B cell (primary cell): Measurements from ENCODE around the gene NELL2. TPM values are rescaled to one million over a fixed set of nuclear protein-coding genes. Genes with fewer than 3 reads are reported as not detected.
"Not testable (repeated sequence)": the region's sequence is repeated elsewhere in the genome, so short reads cannot be mapped to it uniquely, and the experiment has no call there.

Experiments used
- ATAC-seq: fragments of 200-7000 bp; cut with Tn5 transposase; one replicate; pipeline ENCODE4 v1.10.0; 2021; ENCODE audit warnings: low read depth, mild to moderate bottlenecking, moderate number of reproducible peaks, moderate library complexity
- CTCF ChIA-PET: fragments of 350-600 bp; sonication (Branson Sonifier 250); formaldehyde crosslinking; loops from one replicate; lab custom pipeline; 2021; ENCODE audit warnings: antibody characterized with exemption, inconsistent platforms; lab: Charles Lee
- POLR2A ChIA-PET: fragments of 350-600 bp; sonication (Branson Sonifier 250); formaldehyde crosslinking; loops from one replicate; lab custom pipeline; 2021; ENCODE audit warnings: antibody characterized with exemption; lab: Charles Lee
- DNase-seq: peaks from one replicate; pipeline ENCODE4 v3.0.0; 2013
- H2AFZ ChIP-seq: 2 replicates; pipeline ENCODE4 v1.6.1; 2012; ENCODE audit warnings: mild to moderate bottlenecking, low read depth, low read length; ENCODE audit not compliant: insufficient read depth, poor library complexity, severe bottlenecking
- H3K27ac ChIP-seq, 2 donors: 1 replicate in 1 of 2; 2 replicates in 1 of 2; pipeline ENCODE4 v1.5.1; 2012 to 2013; ENCODE audit warnings: low read length in 2 of 2, mild to moderate bottlenecking in 2 of 2, moderate library complexity in 1 of 2
- H3K27me3 ChIP-seq, 4 experiments: fragments of 200-600 bp in 1 of 4; sonication (generic) in 1 of 4; replicated peaks in 1 of 4; 1 replicate in 2 of 4; 2 replicates in 2 of 4; pipeline versions ENCODE4 v1.6.1 to v1.7.0; 2013 to 2016; ENCODE audit warnings: low read length in 3 of 4, mild to moderate bottlenecking in 2 of 4, mixed read lengths in 1 of 4, moderate library complexity in 1 of 4; ENCODE audit not compliant: insufficient read depth in 4 of 4, control insufficient read depth in 3 of 4; ENCODE audit errors: control extremely low read depth in 1 of 4
- H3K36me3 ChIP-seq, 2 experiments: replicated peaks in 1 of 2; 1 replicate in 1 of 2; 2 replicates in 1 of 2; pipeline versions ENCODE4 v1.6.1 to v1.7.1; 2013; ENCODE audit warnings: low read length in 1 of 2; ENCODE audit not compliant: insufficient read depth in 2 of 2, control insufficient read depth in 1 of 2; ENCODE audit errors: control extremely low read depth in 1 of 2, extremely low read depth in 1 of 2
- H3K4me1 ChIP-seq, 2 donors: fragments of 200-600 bp in 1 of 2; sonication (generic) in 1 of 2; 1 replicate in 1 of 2; 2 replicates in 1 of 2; pipeline versions ENCODE4 v1.5.1 to v1.6.1; 2013 to 2017; ENCODE audit warnings: low read length in 2 of 2; ENCODE audit not compliant: control insufficient read depth in 2 of 2, insufficient read depth in 2 of 2
- H3K4me2 ChIP-seq: replicated peaks from 2 replicates; pipeline ENCODE3; 2012; ENCODE audit warnings: mild to moderate bottlenecking, low read depth, low read length; ENCODE audit not compliant: poor library complexity, severe bottlenecking
- H3K4me3 ChIP-seq, 5 experiments: fragments of 200-600 bp in 1 of 5; sonication (generic) in 1 of 5; 1 replicate in 3 of 5; 2 replicates in 2 of 5; pipeline versions ENCODE4 v1.5.1 to v1.7.0; 2011 to 2016; ENCODE audit warnings: low read length in 4 of 5, mild to moderate bottlenecking in 4 of 5, low read depth in 2 of 5, control low read depth in 1 of 5, moderate library complexity in 1 of 5; ENCODE audit not compliant: insufficient read depth in 1 of 5; ENCODE audit errors: control extremely low read depth in 1 of 5, extremely low read depth in 1 of 5
- H3K79me2 ChIP-seq: fragments of 200-600 bp; sonication (generic); one replicate; pipeline ENCODE4 v1.6.0; 2016; ENCODE audit warnings: low read length; ENCODE audit not compliant: control insufficient read depth, insufficient read depth
- H3K9ac ChIP-seq: fragments of 200-600 bp; sonication (generic); 2 replicates; pipeline ENCODE4 v1.6.1; 2017; ENCODE audit warnings: mild to moderate bottlenecking, low read length, moderate library complexity
- H3K9me3 ChIP-seq, 3 donors: one replicate each; pipeline versions ENCODE4 v1.6.1 to v1.7.1; 2013; ENCODE audit warnings: low read length in 2 of 3; ENCODE audit not compliant: control insufficient read depth in 2 of 3, insufficient read depth in 1 of 3; ENCODE audit errors: control extremely low read depth in 1 of 3
- H4K20me1 ChIP-seq: 2 replicates; pipeline ENCODE4 v1.6.0; 2012; ENCODE audit warnings: mild to moderate bottlenecking, low read length; ENCODE audit not compliant: insufficient read depth, control insufficient read depth, poor library complexity, severe bottlenecking
- H3K27ac Mint-ChIP-seq: one replicate; pipeline ENCODE4 v1.8.0; 2021; ENCODE audit warnings: mixed read lengths
- H3K27me3 Mint-ChIP-seq: one replicate; pipeline ENCODE4 v1.8.0; 2021; ENCODE audit warnings: mixed read lengths
- H3K4me1 Mint-ChIP-seq: one replicate; pipeline ENCODE4 v1.8.0; 2021; ENCODE audit warnings: mixed read lengths
- H3K4me3 Mint-ChIP-seq: one replicate; pipeline ENCODE4 v1.8.0; 2021; ENCODE audit warnings: mixed read lengths
- H3K9me3 Mint-ChIP-seq: one replicate; pipeline ENCODE4 v1.8.0; 2022; ENCODE audit warnings: mixed read lengths; ENCODE audit not compliant: insufficient read depth
- EZH2 ChIP-seq: IDR thresholded peaks from 2 replicates; pipeline ENCODE4 v1.6.1; 2012; ENCODE audit warnings: borderline replicate concordance, low read depth, mild to moderate bottlenecking, moderate library complexity, low read length; ENCODE audit not compliant: insufficient read depth, poor library complexity, severe bottlenecking
- WGBS: methylation state at CpG from one replicate; pipeline ENCODE4 v1.1.5; 2013; ENCODE audit warnings: missing lambda C conversion rate; ENCODE audit not compliant: insufficient coverage; 5-methylcytosine and 5-hydroxymethylcytosine counted together
- intact Hi-C: fragments of 100-400 bp; cut with micrococcal nuclease; formaldehyde crosslinking; loops from one replicate; pipeline ENCODE4 v1.10.0; 2022
- polyA plus RNA-seq: library from polyadenylated mRNA; depleted of rRNA; stranded (reverse); fragments of >200 nt; gene quantifications from 2 replicates; pipeline ENCODE4 v1.2.3, GENCODE V29; 2012
- total RNA-seq, 2 donors: library from RNA; stranded (reverse); fragments of 120-200 nt in 1 of 2; gene quantifications; 1 replicate in 1 of 2; 2 replicates in 1 of 2; pipeline versions ENCODE4 v1.2.3 to v1.2.4, GENCODE V29; 2013 to 2022
- TF ChIP-seq, protein P1 (sequence below): fragments of 200-600 bp; IDR thresholded peaks from one replicate; pipeline ENCODE4 v1.8.0; 2022; ENCODE audit warnings: antibody characterized with exemption, mild to moderate bottlenecking

Gene NELL2
- total and polyA plus RNA-seq, 2 donors (not counting 1 experiment from before 2014, with no cell fraction given) = 0.22 TPM; not detected in 1

DNA sequence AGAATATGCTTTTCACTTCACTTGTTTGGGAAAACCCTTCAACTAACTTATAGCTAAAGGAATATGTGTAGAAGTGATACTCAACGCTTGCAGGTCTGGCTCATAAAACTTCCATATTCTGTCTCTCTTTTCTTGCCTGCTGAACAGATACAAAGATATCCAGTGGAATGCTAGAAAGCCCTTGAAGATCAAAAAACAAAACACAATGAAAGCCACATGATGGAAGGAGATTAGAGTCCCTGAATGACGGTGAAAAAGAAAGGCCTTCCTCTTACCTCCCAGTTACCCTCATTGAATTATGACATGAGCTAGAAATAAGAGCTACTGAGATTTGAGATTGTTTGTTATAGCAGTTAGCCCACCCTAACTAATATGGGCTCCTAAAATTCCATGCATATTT lies 28.2 kb upstream of the NELL2 start:
- Mint-ChIP-seq H3K4me1 (no peaks in the 10 kb centered on the region), H3K27ac (no peak overlapping the region), H3K9me3 (peaks cover 3% of the 10 kb centered on the region), H3K4me3 (no peak overlapping the region), H3K27me3 (peaks cover 14% of the 10 kb centered on the region)
- TF ChIP-seq, protein P1, sequence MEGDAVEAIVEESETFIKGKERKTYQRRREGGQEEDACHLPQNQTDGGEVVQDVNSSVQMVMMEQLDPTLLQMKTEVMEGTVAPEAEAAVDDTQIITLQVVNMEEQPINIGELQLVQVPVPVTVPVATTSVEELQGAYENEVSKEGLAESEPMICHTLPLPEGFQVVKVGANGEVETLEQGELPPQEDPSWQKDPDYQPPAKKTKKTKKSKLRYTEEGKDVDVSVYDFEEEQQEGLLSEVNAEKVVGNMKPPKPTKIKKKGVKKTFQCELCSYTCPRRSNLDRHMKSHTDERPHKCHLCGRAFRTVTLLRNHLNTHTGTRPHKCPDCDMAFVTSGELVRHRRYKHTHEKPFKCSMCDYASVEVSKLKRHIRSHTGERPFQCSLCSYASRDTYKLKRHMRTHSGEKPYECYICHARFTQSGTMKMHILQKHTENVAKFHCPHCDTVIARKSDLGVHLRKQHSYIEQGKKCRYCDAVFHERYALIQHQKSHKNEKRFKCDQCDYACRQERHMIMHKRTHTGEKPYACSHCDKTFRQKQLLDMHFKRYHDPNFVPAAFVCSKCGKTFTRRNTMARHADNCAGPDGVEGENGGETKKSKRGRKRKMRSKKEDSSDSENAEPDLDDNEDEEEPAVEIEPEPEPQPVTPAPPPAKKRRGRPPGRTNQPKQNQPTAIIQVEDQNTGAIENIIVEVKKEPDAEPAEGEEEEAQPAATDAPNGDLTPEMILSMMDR = no peak
- no peak for TF ChIP-seq EZH2
- ChIA-PET POLR2A (no interaction called here), CTCF (interaction anchor here (1.0 kb wide), 1 partner anchor 44 kb away, joined by 3 read pairs; no protein-coding TSS in a partner anchor)
- H3K4me2 ChIP-seq = no peak overlapping the region
- no peaks in the 10 kb centered on the region for H4K20me1 ChIP-seq
- no peak overlapping the region for H3K27ac ChIP-seq
- H3K4me1 ChIP-seq = no peaks in the 10 kb centered on the region
- H3K36me3 ChIP-seq = no peaks in the 10 kb centered on the region
- ATAC-seq = no peak
- no peak overlapping the region for H3K4me3 ChIP-seq
- H3K27me3 ChIP-seq = no peaks in the 10 kb centered on the region
- intact Hi-C loops = no loop called here
- no CpG with 5 or more reads among the region's 2 CpGs for WGBS
- H2AFZ ChIP-seq = no peak overlapping the region
- no peak overlapping the region for H3K9ac ChIP-seq
- H3K9me3 ChIP-seq = no peaks in the 10 kb centered on the region
- DNase-seq = no peak
- no peaks in the 10 kb centered on the region for H3K79me2 ChIP-seq

DNA sequence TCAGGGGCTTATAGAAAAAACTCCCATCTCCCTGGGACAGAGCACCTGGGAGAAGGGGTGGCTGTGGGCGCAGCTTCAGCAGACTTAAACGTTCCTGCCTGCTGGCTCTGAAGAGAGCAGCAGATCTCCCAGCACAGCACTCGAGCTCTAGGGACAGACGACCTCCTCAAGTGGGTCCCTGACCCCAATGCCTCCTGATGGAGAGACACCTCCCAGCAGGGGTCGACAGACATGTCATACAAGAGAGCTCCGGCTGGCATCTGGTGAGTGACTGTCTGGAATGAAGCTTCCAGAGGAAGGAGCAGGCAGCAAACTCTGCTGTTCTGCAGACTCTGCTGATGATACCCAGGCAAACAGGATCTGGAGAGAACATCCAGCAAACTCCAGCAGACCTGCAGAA lies 22.0 kb upstream of the NELL2 start:
- H3K36me3 ChIP-seq, H3K4me1 ChIP-seq, H3K4me1 Mint-ChIP-seq, H3K79me2 ChIP-seq, H3K4me2 ChIP-seq, H3K9me3 ChIP-seq, H3K4me3 ChIP-seq, H3K27me3 ChIP-seq, H3K9ac ChIP-seq, H2AFZ ChIP-seq, POLR2A ChIA-PET, DNase-seq, H3K27ac ChIP-seq, H3K9me3 Mint-ChIP-seq, H3K4me3 Mint-ChIP-seq, ATAC-seq, H3K27ac Mint-ChIP-seq, intact Hi-C loops, CTCF ChIA-PET, H4K20me1 ChIP-seq: not testable (repeated sequence)
- peaks cover 29% of the 10 kb centered on the region for H3K27me3 Mint-ChIP-seq
- WGBS = 87% methylated on average over 6 of the region's 6 CpGs
